GM23338 (cell line): ENCODE results near the gene TUBGCP4. TPM values are rescaled to one million over a fixed set of nuclear protein-coding genes. Genes with fewer than 3 reads are reported as not detected.
"Not testable (repeated sequence)": the region's sequence is repeated elsewhere in the genome, so short reads cannot be mapped to it uniquely, and the experiment has no call there.

Experiments
- ATAC-seq: fragments of 200-7000 bp; cut with Tn5 transposase; 3 replicates; pipeline ENCODE4 v1.9.1; 2020
- DNase-seq: peaks from one replicate; pipeline ENCODE4 v3.0.0-alpha.2; 2015; ENCODE audit warnings: low spot score
- H2AFZ ChIP-seq: fragments of 200-600 bp; sonication (generic); 2 replicates; pipeline ENCODE4 v1.8.0; 2016; ENCODE audit warnings: antibody characterized with exemption, mild to moderate bottlenecking, moderate library complexity
- H3F3A ChIP-seq: fragments of 200-600 bp; sonication (generic); replicated peaks from 2 replicates; pipeline ENCODE4 v1.8.0; 2017; ENCODE audit warnings: antibody characterized with exemption, mixed run types, low read depth
- H3K27ac ChIP-seq: fragments of 200-600 bp; sonication (generic); 2 replicates; pipeline ENCODE4 v1.6.1; 2016; ENCODE audit warnings: low read depth
- H3K27me3 ChIP-seq: fragments of 200-600 bp; sonication (generic); 2 replicates; pipeline ENCODE4 v1.8.0; 2016; ENCODE audit warnings: mild to moderate bottlenecking, mixed run types, moderate library complexity; ENCODE audit not compliant: insufficient read depth
- H3K36me3 ChIP-seq: fragments of 200-600 bp; sonication (generic); 2 replicates; pipeline ENCODE4 v1.8.0; 2016; ENCODE audit warnings: mild to moderate bottlenecking; ENCODE audit not compliant: insufficient read depth
- H3K4me1 ChIP-seq: fragments of 200-600 bp; sonication (generic); 2 replicates; pipeline ENCODE4 v1.8.0; 2016; ENCODE audit warnings: mild to moderate bottlenecking, moderate library complexity; ENCODE audit not compliant: insufficient read depth
- H3K4me2 ChIP-seq: fragments of 200-600 bp; sonication (generic); 2 replicates; pipeline ENCODE4 v1.7.1; 2017; ENCODE audit warnings: mixed run types
- H3K4me3 ChIP-seq: fragments of 200-600 bp; sonication (generic); 2 replicates; pipeline ENCODE4 v1.6.1; 2016; ENCODE audit warnings: mixed run types
- H3K79me2 ChIP-seq: fragments of 200-600 bp; sonication (generic); replicated peaks from 2 replicates; pipeline ENCODE4 v1.8.0; 2017; ENCODE audit warnings: mild to moderate bottlenecking; ENCODE audit not compliant: insufficient read depth
- H3K9me2 ChIP-seq: fragments of 200-600 bp; sonication (generic); 2 replicates; pipeline ENCODE4 v1.8.0; 2017; ENCODE audit not compliant: insufficient read depth
- H4K20me1 ChIP-seq: fragments of 200-600 bp; sonication (generic); replicated peaks from 2 replicates; pipeline ENCODE4 v1.8.0; 2017; ENCODE audit warnings: mild to moderate bottlenecking; ENCODE audit not compliant: insufficient read depth
- H3K27ac Mint-ChIP-seq: 2 replicates; pipeline ENCODE4 v1.8.0; 2020; ENCODE audit warnings: inconsistent platforms, mild to moderate bottlenecking, moderate library complexity, mixed read lengths
- H3K27me3 Mint-ChIP-seq: 3 replicates; pipeline ENCODE4 v1.8.0; 2022; ENCODE audit warnings: low read depth, mild to moderate bottlenecking, moderate library complexity, mixed read lengths, inconsistent platforms; ENCODE audit not compliant: insufficient read depth, poor library complexity
- H3K36me3 Mint-ChIP-seq: 3 replicates; pipeline ENCODE4 v1.8.0; 2021; ENCODE audit warnings: low read depth, mild to moderate bottlenecking, inconsistent platforms, moderate library complexity, mixed read lengths
- H3K4me1 Mint-ChIP-seq: 3 replicates; pipeline ENCODE4 v1.8.0; 2020; ENCODE audit warnings: mild to moderate bottlenecking, inconsistent platforms, mixed read lengths
- H3K4me3 Mint-ChIP-seq: 3 replicates; pipeline ENCODE4 v1.8.0; 2021; ENCODE audit warnings: moderate library complexity, mild to moderate bottlenecking, inconsistent platforms, mixed read lengths
- H3K9me3 Mint-ChIP-seq: 3 replicates; pipeline ENCODE4 v1.8.0; 2020; ENCODE audit warnings: moderate library complexity, mild to moderate bottlenecking, inconsistent platforms, mixed read lengths
- CREB1 ChIP-seq: fragments of 250-450 bp; sonication (Bioruptor Pico); IDR thresholded peaks from 2 replicates; pipeline ENCODE4 v1.5.0; 2020; ENCODE audit warnings: low read depth, mild to moderate bottlenecking, moderate library complexity
- JUNB ChIP-seq: IDR thresholded peaks from one replicate; pipeline ENCODE4 v1.6.1; 2016; ENCODE audit warnings: antibody characterized with exemption; ENCODE audit not compliant: unreplicated experiment
- NANOG ChIP-seq: IDR thresholded peaks from 2 replicates; pipeline ENCODE4 v1.6.1; 2016; ENCODE audit warnings: antibody characterized with exemption, borderline replicate concordance
- ZNF331 ChIP-seq: fragments of 250-450 bp; sonication (Bioruptor Pico); IDR thresholded peaks from 2 replicates; pipeline ENCODE4 v1.5.0; 2020; ENCODE audit warnings: low read depth, mild to moderate bottlenecking, moderate library complexity
- polyA plus RNA-seq: library from polyadenylated mRNA; unstranded; fragments of >200 nt; fragmentation: Nextera tagmentation; extraction: Ambion mirVana; gene quantifications from 2 replicates; pipeline ENCODE4 v1.2.1, GENCODE V29; 2016
- total RNA-seq: library from RNA; depleted of rRNA; stranded (reverse); fragments of >200 nt; shearing (Covaris generic); gene quantifications from 2 replicates; pipeline ENCODE4 v1.2.3, GENCODE V29; 2014
- TF ChIP-seq, protein P1 (sequence below): fragments of 250-450 bp; sonication (Bioruptor Pico); IDR thresholded peaks from 2 replicates; pipeline ENCODE4 v1.5.0; 2020; ENCODE audit warnings: mild to moderate bottlenecking, moderate library complexity
- TF ChIP-seq, protein P2 (sequence below): IDR thresholded peaks from 2 replicates; pipeline ENCODE4 v1.6.1; 2016; ENCODE audit warnings: antibody characterized with exemption
- TF ChIP-seq, protein P3 (sequence below): IDR thresholded peaks from one replicate; pipeline ENCODE4 v1.6.1; 2018; ENCODE audit warnings: antibody characterized with exemption; ENCODE audit not compliant: unreplicated experiment

Gene TUBGCP4
- total and polyA plus RNA-seq, 2 experiments from 2014 or later, result 10.6 to 18.0 TPM

DNA sequence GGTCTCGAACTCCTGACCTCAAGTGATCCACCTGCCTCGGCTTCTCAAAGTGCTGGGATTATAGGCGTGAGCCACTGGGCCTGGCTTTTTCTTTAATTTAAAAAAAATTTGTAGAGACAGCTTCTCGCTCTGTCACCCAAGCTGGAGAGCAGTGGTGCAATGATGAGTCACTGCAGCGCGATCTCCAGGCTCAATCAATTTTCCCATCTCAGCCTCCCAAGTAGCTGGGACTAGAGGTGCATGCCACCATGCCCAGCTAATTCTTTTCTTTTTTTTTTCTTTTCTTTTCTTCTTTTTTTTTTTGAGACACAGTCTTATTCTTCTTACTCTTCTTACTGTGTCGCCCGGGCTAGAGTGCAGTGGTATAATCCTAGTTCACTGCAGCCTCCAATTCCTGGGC is 19.8 kb downstream of the TUBGCP4 start (continued):
- TF ChIP-seq, protein P1, sequence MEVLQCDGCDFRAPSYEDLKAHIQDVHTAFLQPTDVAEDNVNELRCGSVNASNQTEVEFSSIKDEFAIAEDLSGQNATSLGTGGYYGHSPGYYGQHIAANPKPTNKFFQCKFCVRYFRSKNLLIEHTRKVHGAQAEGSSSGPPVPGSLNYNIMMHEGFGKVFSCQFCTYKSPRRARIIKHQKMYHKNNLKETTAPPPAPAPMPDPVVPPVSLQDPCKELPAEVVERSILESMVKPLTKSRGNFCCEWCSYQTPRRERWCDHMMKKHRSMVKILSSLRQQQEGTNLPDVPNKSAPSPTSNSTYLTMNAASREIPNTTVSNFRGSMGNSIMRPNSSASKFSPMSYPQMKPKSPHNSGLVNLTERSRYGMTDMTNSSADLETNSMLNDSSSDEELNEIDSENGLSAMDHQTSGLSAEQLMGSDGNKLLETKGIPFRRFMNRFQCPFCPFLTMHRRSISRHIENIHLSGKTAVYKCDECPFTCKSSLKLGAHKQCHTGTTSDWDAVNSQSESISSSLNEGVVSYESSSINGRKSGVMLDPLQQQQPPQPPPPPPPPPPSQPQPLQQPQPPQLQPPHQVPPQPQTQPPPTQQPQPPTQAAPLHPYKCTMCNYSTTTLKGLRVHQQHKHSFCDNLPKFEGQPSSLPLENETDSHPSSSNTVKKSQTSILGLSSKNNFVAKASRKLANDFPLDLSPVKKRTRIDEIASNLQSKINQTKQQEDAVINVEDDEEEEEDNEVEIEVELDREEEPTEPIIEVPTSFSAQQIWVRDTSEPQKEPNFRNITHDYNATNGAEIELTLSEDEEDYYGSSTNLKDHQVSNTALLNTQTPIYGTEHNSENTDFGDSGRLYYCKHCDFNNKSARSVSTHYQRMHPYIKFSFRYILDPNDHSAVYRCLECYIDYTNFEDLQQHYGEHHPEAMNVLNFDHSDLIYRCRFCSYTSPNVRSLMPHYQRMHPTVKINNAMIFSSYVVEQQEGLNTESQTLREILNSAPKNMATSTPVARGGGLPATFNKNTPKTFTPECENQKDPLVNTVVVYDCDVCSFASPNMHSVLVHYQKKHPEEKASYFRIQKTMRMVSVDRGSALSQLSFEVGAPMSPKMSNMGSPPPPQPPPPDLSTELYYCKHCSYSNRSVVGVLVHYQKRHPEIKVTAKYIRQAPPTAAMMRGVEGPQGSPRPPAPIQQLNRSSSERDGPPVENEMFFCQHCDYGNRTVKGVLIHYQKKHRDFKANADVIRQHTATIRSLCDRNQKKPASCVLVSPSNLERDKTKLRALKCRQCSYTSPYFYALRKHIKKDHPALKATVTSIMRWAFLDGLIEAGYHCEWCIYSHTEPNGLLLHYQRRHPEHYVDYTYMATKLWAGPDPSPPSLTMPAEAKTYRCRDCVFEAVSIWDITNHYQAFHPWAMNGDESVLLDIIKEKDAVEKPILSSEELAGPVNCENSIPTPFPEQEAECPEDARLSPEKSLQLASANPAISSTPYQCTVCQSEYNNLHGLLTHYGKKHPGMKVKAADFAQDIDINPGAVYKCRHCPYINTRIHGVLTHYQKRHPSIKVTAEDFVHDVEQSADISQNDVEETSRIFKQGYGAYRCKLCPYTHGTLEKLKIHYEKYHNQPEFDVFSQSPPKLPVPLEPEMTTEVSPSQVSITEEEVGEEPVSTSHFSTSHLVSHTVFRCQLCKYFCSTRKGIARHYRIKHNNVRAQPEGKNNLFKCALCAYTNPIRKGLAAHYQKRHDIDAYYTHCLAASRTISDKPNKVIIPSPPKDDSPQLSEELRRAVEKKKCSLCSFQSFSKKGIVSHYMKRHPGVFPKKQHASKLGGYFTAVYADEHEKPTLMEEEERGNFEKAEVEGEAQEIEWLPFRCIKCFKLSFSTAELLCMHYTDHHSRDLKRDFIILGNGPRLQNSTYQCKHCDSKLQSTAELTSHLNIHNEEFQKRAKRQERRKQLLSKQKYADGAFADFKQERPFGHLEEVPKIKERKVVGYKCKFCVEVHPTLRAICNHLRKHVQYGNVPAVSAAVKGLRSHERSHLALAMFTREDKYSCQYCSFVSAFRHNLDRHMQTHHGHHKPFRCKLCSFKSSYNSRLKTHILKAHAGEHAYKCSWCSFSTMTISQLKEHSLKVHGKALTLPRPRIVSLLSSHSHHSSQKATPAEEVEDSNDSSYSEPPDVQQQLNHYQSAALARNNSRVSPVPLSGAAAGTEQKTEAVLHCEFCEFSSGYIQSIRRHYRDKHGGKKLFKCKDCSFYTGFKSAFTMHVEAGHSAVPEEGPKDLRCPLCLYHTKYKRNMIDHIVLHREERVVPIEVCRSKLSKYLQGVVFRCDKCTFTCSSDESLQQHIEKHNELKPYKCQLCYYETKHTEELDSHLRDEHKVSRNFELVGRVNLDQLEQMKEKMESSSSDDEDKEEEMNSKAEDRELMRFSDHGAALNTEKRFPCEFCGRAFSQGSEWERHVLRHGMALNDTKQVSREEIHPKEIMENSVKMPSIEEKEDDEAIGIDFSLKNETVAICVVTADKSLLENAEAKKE (CRISPR knock-in tag), result no peak
- TF ChIP-seq NANOG (no peak), CREB1 (no peak)

DNA sequence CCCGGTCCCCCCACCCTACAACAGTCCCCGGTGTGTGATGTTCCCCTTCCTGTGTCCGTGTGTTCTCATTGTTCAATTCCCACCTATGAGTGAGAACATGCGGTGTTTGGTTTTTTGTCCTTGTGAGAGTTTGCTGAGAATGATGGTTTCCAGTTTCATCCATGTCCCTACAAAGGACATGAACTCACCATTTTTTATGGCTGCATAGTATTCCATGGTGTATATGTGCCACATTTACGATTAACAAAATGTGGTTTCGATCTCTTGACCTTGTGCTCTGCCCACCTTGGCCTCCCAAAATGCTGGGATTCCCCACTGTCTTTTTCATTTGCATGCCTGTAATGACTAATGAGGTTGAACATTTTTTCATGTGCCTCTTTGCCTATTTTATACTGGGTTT is 22.7 kb downstream of the TUBGCP4 start:
- H3K79me2 ChIP-seq, H3K27ac ChIP-seq, H3K4me3 Mint-ChIP-seq, H3K4me3 ChIP-seq, H3K9me3 Mint-ChIP-seq, H3K4me1 Mint-ChIP-seq, H3K9me2 ChIP-seq, ATAC-seq, DNase-seq, H3K27ac Mint-ChIP-seq, H4K20me1 ChIP-seq, H2AFZ ChIP-seq, H3F3A ChIP-seq, H3K27me3 ChIP-seq, H3K4me1 ChIP-seq, H3K4me2 ChIP-seq, H3K27me3 Mint-ChIP-seq: not testable (repeated sequence)
- peaks cover 23% of the 10 kb centered on the region for H3K36me3 ChIP-seq
- peaks cover 33% of the 10 kb centered on the region for H3K36me3 Mint-ChIP-seq

DNA sequence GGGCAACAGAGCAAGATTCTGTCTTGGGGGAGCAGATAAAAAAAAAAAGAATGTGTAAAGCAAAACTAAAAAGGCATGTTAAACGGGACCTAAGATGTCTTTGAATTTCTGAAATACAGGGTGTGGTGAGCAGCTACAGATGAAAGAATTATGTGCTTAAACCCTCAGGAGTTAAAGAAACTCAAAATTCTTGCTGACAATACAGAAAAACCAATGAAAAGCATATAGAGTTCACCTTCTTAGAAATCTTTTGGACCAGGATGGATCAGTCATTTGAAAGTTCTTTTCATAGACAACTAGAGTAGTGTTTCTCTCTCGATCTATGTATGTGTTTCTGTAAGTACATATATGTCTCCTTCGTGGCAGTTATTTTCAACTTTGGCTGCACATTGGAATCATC is 31.4 kb downstream of the TUBGCP4 start:
- no peaks in the 10 kb centered on the region for H3K9me3 Mint-ChIP-seq
- H3K4me1 ChIP-seq, result no peaks in the 10 kb centered on the region
- H3K27me3 Mint-ChIP-seq, result peaks cover 2% of the 10 kb centered on the region
- no peak overlapping the region for H3K27ac ChIP-seq
- peaks cover 15% of the 10 kb centered on the region for H4K20me1 ChIP-seq
- H3K9me2 ChIP-seq, result no peaks in the 10 kb centered on the region
- H3K4me2 ChIP-seq, result no peak overlapping the region
- peaks cover 18% of the 10 kb centered on the region for H3F3A ChIP-seq
- H3K27me3 ChIP-seq, result no peaks in the 10 kb centered on the region
- ATAC-seq, result no peak
- H3K36me3 Mint-ChIP-seq, result peaks cover 83% of the 10 kb centered on the region
- H3K79me2 ChIP-seq, result no peaks in the 10 kb centered on the region
- no peak overlapping the region for H2AFZ ChIP-seq
- H3K4me1 Mint-ChIP-seq, result no peaks in the 10 kb centered on the region
- peaks cover 36% of the 10 kb centered on the region for H3K36me3 ChIP-seq
- H3K4me3 Mint-ChIP-seq, result no peak overlapping the region
- H3K27ac Mint-ChIP-seq, result no peak overlapping the region
- no peak overlapping the region for H3K4me3 ChIP-seq
- no peak for DNase-seq
- TF ChIP-seq ZNF331 (CRISPR knock-in tag) (no peak), CREB1 (no peak), NANOG (no peak), JUNB (no peak)
- TF ChIP-seq, protein P2, sequence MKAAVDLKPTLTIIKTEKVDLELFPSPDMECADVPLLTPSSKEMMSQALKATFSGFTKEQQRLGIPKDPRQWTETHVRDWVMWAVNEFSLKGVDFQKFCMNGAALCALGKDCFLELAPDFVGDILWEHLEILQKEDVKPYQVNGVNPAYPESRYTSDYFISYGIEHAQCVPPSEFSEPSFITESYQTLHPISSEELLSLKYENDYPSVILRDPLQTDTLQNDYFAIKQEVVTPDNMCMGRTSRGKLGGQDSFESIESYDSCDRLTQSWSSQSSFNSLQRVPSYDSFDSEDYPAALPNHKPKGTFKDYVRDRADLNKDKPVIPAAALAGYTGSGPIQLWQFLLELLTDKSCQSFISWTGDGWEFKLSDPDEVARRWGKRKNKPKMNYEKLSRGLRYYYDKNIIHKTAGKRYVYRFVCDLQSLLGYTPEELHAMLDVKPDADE, result no peak
- TF ChIP-seq, protein P3, sequence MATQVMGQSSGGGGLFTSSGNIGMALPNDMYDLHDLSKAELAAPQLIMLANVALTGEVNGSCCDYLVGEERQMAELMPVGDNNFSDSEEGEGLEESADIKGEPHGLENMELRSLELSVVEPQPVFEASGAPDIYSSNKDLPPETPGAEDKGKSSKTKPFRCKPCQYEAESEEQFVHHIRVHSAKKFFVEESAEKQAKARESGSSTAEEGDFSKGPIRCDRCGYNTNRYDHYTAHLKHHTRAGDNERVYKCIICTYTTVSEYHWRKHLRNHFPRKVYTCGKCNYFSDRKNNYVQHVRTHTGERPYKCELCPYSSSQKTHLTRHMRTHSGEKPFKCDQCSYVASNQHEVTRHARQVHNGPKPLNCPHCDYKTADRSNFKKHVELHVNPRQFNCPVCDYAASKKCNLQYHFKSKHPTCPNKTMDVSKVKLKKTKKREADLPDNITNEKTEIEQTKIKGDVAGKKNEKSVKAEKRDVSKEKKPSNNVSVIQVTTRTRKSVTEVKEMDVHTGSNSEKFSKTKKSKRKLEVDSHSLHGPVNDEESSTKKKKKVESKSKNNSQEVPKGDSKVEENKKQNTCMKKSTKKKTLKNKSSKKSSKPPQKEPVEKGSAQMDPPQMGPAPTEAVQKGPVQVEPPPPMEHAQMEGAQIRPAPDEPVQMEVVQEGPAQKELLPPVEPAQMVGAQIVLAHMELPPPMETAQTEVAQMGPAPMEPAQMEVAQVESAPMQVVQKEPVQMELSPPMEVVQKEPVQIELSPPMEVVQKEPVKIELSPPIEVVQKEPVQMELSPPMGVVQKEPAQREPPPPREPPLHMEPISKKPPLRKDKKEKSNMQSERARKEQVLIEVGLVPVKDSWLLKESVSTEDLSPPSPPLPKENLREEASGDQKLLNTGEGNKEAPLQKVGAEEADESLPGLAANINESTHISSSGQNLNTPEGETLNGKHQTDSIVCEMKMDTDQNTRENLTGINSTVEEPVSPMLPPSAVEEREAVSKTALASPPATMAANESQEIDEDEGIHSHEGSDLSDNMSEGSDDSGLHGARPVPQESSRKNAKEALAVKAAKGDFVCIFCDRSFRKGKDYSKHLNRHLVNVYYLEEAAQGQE, result no peak
